Activated naive CD4-positive, alpha-beta T cell treated with anti-CD3 and anti-CD28 coated beads, Interleukin-2, amount 50 U/mL, for 24 hours (primary cell): ENCODE results near the gene CAMK1.

Source experiments
- H3K27ac Mint-ChIP-seq: one replicate; pipeline ENCODE4 v1.8.0; 2021; ENCODE audit warnings: mild to moderate bottlenecking, mixed read lengths
- H3K27me3 Mint-ChIP-seq: one replicate; pipeline ENCODE4 v1.8.0; 2021; ENCODE audit warnings: mixed read lengths
- H3K36me3 Mint-ChIP-seq: one replicate; pipeline ENCODE4 v1.8.0; 2021; ENCODE audit warnings: mixed read lengths
- H3K4me1 Mint-ChIP-seq: one replicate; pipeline ENCODE4 v1.8.0; 2021; ENCODE audit warnings: mixed read lengths
- H3K4me3 Mint-ChIP-seq: one replicate; pipeline ENCODE4 v1.8.0; 2021; ENCODE audit warnings: mild to moderate bottlenecking, mixed read lengths
- H3K9me3 Mint-ChIP-seq: one replicate; pipeline ENCODE4 v1.8.0; 2021; ENCODE audit warnings: mixed read lengths

Gene CAMK1

GRCh38 chr3:9768141-9768775, 1.5 kb downstream of the CAMK1 start:
- H3K9me3 Mint-ChIP-seq: no peaks in the 10 kb centered on the region
- H3K36me3 Mint-ChIP-seq: no peaks in the 10 kb centered on the region
- peak overlapping the region; percentile 71 for H3K4me3 Mint-ChIP-seq
- peak overlapping the region; percentile 17 for H3K27ac Mint-ChIP-seq
- H3K4me1 Mint-ChIP-seq: peaks cover 29% of the 10 kb centered on the region
- no peaks in the 10 kb centered on the region for H3K27me3 Mint-ChIP-seq

DNA sequence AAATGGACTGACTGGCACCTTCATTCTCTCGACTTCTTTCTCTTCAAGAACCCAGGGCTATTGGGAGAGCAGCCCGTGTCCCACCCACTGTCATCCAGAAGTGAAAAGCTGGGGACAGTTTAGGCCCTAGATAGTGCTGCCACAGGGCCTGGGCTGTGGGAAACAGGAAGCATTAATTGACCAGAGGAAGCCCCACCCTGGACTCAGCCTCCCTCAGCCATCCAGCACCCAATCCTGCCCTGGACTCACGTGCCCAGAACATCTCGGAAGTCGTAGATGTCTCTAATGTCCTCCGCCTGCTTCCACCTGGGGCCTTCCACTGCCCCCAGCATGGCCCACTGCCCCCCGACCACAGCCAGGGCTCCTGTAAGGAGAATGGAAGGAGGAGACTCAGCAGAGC, 2.3 kb downstream of the CAMK1 start:
- H3K27ac Mint-ChIP-seq: peak overlapping the region; percentile 46
- H3K4me3 Mint-ChIP-seq: no peak overlapping the region
- H3K27me3 Mint-ChIP-seq: no peaks in the 10 kb centered on the region
- no peaks in the 10 kb centered on the region for H3K36me3 Mint-ChIP-seq
- H3K9me3 Mint-ChIP-seq: no peaks in the 10 kb centered on the region
- H3K4me1 Mint-ChIP-seq: peaks cover 29% of the 10 kb centered on the region

DNA sequence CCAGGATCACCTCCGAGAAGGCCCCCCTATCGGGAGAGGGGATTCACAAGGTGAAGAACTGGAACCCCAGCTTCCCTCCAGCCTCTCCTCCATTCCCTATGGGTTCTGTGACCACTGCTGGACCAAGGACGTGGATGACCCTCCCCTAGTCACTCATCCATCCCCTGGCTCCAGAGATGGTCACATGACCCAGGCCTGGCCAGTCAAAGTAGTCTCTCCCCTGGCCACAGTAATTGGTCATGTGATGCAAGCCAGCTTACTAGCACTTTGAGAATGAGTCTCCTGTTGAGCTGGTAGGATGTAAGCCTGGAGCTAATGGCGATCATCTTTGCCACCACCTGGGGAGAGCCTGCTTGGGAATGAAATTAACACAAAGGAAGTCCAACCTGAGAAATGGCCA, 3.9 kb downstream of the CAMK1 start:
- H3K36me3 Mint-ChIP-seq: peaks cover 2% of the 10 kb centered on the region
- H3K4me1 Mint-ChIP-seq: peaks cover 27% of the 10 kb centered on the region
- H3K27ac Mint-ChIP-seq: no peak overlapping the region
- H3K27me3 Mint-ChIP-seq: no peaks in the 10 kb centered on the region
- H3K9me3 Mint-ChIP-seq: no peaks in the 10 kb centered on the region
- H3K4me3 Mint-ChIP-seq: no peak overlapping the region

DNA sequence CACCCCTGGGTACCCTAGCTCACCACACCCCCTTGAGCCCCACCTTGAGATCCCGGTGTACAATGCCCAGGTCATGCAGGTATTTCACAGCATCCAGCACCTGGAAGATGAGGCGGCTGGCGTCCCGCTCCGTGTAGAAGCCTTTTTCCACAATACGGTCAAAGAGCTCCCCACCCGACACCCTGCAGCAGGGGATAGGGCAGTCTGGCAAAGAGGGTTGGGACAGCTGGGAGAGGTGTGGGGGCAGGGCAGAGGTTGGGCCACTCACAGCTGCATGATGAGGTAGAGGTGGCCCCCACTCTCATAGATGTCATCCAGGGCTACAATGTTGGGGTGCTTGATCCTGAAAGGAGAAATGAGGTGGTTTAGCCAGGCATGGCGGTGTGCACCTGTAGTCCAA, 6.9 kb downstream of the CAMK1 start:
- peaks cover 16% of the 10 kb centered on the region for H3K4me1 Mint-ChIP-seq
- no peaks in the 10 kb centered on the region for H3K27me3 Mint-ChIP-seq
- H3K9me3 Mint-ChIP-seq: no peaks in the 10 kb centered on the region
- H3K36me3 Mint-ChIP-seq: peaks cover 10% of the 10 kb centered on the region
- no peak overlapping the region for H3K4me3 Mint-ChIP-seq
- H3K27ac Mint-ChIP-seq: no peak overlapping the region

- Mint-ChIP-seq H3K9me3 (no peaks in the 10 kb centered on the region), H3K36me3 (peaks cover 12% of the 10 kb centered on the region), H3K4me3 (no peak overlapping the region), H3K27me3 (no peaks in the 10 kb centered on the region), H3K27ac (no peak overlapping the region), H3K4me1 (peaks cover 6% of the 10 kb centered on the region)
These were observed 7.8 kb downstream of the CAMK1 start for GRCh38 chr3:9761919-9762318.

DNA sequence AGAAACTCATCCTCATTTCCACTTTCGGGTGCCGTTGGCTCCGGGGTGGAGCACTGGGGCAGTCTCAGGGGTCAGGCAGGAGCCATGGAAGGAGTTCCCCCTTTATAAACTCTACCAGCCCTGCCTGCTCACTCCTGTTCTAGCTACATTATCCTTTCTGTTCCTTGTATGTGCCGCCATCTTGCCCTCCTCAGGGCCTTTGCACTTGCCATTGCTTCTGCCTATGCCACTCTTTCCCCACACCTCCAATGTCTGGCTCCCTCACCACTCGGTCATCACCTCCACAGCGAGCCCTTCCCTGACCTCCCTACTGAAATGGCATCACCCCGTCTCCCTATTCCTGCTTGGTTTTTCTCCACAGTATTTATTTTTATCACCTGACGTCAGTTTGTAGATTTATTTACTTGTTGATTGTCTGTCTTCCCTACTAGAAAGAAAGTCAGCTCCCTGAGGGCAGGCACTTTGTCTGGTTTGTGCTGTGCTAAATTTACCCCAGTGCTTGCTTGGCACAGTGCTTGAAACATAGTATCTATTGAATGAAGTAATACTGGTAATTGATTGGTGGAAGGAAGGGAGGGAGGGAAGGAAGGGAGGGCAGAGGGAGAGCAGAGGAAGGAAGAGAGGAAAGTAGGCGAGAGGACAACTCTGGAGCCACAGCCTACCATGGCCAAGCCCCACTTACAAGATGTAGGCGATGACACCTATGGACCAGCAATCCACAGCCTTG, 8.8 kb downstream of the CAMK1 start:
- Mint-ChIP-seq H3K27me3 (no peaks in the 10 kb centered on the region), H3K36me3 (peaks cover 18% of the 10 kb centered on the region), H3K4me1 (peaks cover 3% of the 10 kb centered on the region), H3K9me3 (no peaks in the 10 kb centered on the region), H3K4me3 (no peak overlapping the region), H3K27ac (no peak overlapping the region)

DNA sequence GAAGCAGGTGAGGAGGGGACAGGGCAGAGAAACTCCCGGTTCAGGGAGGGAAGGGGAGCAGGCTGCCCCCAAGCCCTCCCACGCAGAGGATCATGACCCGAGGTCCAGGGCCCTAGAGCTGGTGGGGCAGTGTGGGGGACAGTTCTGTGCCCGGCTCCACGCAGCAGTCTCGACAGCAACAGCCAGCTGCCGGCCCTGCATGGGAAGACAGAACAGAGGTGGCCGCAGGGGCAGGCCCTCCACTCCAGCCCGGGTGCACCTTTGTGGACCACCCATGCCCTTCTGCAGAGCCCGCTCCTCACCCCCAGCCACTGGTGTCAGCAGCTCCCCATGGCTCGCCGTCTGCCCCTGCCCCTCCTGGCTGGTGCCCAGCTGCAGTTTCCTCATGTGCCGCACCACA, 12.3 kb downstream of the CAMK1 start:
- peaks cover 12% of the 10 kb centered on the region for H3K4me1 Mint-ChIP-seq
- H3K4me3 Mint-ChIP-seq: no peak overlapping the region
- peaks cover 18% of the 10 kb centered on the region for H3K36me3 Mint-ChIP-seq
- no peaks in the 10 kb centered on the region for H3K9me3 Mint-ChIP-seq
- no peaks in the 10 kb centered on the region for H3K27me3 Mint-ChIP-seq
- H3K27ac Mint-ChIP-seq: peak overlapping the region; percentile 17

DNA sequence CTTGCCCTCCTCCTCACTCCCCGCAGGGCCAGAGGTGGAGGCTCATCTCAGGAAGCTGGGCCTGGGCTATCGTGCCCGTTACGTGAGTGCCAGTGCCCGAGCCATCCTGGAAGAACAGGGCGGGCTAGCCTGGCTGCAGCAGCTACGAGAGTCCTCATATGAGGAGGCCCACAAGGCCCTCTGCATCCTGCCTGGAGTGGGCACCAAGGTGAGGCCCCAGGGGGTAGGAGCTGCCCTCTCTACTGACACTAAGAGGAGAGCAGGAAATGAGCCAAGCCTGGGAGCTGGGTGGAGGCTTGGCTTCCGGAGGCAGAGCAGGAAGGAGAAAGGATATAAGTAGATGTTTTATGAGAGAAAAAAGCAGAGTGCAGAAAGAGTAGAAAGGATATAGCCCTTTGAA, 15.1 kb downstream of the CAMK1 start:
- Mint-ChIP-seq H3K36me3 (peaks cover 16% of the 10 kb centered on the region), H3K4me3 (no peak overlapping the region), H3K4me1 (peaks cover 35% of the 10 kb centered on the region), H3K27ac (no peak overlapping the region), H3K9me3 (no peaks in the 10 kb centered on the region), H3K27me3 (no peaks in the 10 kb centered on the region)

DNA sequence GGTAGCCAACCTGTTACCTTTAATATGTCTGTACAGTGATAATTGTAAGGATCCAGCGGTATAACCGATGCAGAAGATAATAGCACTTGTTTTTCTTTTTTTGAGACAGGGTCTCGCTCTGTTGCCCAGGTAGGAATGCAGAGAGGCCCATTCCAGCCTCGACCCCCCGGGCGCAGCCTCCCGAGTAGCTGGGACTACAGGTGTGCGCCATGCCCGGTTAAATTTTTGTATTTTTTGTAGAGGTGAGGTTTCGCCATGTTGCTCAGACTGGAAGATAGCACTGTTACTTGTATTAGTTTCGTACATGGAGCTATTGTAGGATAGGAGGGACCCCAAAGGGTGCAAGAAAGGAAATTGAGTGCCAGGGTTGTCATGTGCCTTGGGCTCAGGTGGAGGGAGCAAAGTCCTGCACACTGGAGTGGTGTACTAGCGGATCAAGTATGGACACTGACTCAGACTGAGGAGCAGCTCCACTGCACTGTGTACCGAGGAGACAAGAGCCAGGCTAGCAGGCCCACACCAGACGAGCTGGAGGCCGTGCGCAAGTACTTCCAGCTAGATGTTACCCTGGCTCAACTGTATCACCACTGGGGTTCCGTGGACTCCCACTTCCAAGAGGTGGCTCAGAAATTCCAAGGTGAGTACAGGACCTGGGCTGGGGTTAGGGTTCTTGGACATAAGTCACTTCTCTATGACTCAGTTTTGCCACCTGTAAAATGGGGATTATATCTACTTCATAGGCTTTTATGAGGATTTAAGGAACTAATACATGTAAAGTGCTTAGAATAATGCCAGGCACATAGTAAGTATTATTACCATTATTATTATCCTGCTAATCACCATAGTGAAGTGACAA, 19.0 kb downstream of the CAMK1 start:
- H3K9me3 Mint-ChIP-seq: no peaks in the 10 kb centered on the region
- peaks cover 49% of the 10 kb centered on the region for H3K4me1 Mint-ChIP-seq
- H3K36me3 Mint-ChIP-seq: peaks cover 5% of the 10 kb centered on the region

GRCh38 chr3:9749645-9750555, 19.8 kb downstream of the CAMK1 start, which contains the start of gene OGG1:
TSS of gene OGG1 (plus strand) at chr3:9749952. CDS start at chr3:9750287, 335 bp downstream.
- peaks cover 5% of the 10 kb centered on the region for H3K36me3 Mint-ChIP-seq
- peaks cover 47% of the 10 kb centered on the region for H3K4me1 Mint-ChIP-seq
- H3K9me3 Mint-ChIP-seq: no peaks in the 10 kb centered on the region
- peak within 1 kb of the TSS; percentile 90 for H3K27ac Mint-ChIP-seq
- no peaks in the 10 kb centered on the region for H3K27me3 Mint-ChIP-seq
- peak within 1 kb of the TSS; percentile 95 for H3K4me3 Mint-ChIP-seq

More for the DNA sequence above, 19.0 kb downstream of the CAMK1 start:
- Mint-ChIP-seq H3K27ac (peak overlapping the region; percentile 88), H3K27me3 (no peaks in the 10 kb centered on the region), H3K4me3 (peak overlapping the region; percentile 95)

DNA sequence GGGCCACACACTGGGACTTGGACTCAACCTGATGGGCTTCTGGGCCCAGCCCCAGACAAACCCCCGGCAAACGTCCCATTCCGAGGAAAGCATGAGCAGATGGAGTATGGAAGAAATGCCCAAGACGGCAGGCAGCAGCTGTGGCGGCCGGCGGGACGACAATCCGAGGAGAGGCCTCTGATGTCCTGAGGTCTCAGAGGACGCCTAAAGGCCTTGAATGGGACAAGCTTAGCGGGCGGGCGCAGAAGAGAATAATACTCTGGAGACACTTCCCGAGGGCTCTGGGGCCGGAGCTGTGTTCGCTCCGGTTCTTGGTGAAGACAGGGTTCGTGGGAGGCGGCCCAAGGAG, 20.5 kb downstream of the CAMK1 start:
- Mint-ChIP-seq H3K36me3 (peaks cover 5% of the 10 kb centered on the region), H3K27ac (peak overlapping the region; percentile 90), H3K9me3 (no peaks in the 10 kb centered on the region), H3K4me3 (peak overlapping the region; percentile 95), H3K27me3 (no peaks in the 10 kb centered on the region), H3K4me1 (peaks cover 43% of the 10 kb centered on the region)

GRCh38 chr3:9748031-9748430, 21.7 kb downstream of the CAMK1 start:
- Mint-ChIP-seq H3K27me3 (no peaks in the 10 kb centered on the region), H3K4me1 (peaks cover 40% of the 10 kb centered on the region), H3K9me3 (no peaks in the 10 kb centered on the region), H3K36me3 (peaks cover 5% of the 10 kb centered on the region), H3K4me3 (no peak overlapping the region), H3K27ac (no peak overlapping the region)

DNA sequence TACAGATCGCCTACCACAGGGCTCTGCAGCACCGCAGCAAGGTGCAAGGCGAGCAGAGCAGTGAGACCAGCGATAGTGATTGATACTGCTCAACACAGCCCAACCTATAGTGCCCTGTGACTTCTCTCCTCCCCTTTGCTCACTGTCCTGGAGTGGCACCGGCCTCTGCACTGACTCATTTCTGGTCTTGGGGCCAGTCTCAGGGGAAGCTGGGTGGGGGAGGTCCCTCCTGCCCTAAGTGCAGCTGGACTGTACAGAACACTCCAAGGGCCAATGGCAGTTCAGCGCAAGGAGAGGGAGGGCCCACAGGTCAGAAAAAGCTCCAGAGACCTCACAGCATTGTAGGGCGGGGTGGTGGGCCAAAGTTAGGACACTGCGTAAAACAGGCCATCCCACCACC, 22.5 kb downstream of the CAMK1 start:
- H3K4me1 Mint-ChIP-seq: peaks cover 39% of the 10 kb centered on the region
- H3K9me3 Mint-ChIP-seq: no peaks in the 10 kb centered on the region
- H3K36me3 Mint-ChIP-seq: peaks cover 5% of the 10 kb centered on the region
- H3K27me3 Mint-ChIP-seq: no peaks in the 10 kb centered on the region
- H3K4me3 Mint-ChIP-seq: no peak overlapping the region
- H3K27ac Mint-ChIP-seq: no peak overlapping the region

DNA sequence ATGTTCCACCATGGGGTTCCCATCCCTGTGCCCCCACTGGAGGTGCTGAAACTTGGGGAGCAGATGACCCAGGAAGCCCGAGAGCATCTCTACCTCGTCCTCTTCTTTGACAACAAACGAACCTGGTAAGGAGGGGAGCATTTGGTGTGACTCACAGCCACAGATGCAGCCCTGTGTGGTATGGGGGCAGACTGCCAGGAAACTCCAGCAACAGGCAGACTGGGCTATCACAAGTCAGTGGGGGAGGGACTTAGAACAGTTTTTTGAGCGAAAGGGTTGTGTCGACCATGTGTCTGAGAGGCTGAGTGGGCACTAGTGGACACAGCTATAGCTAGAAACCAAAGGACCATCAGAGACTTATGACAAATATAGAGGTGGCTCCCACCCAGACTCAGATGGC, 23.4 kb downstream of the CAMK1 start:
- Mint-ChIP-seq H3K4me3 (no peak overlapping the region), H3K27me3 (no peaks in the 10 kb centered on the region), H3K4me1 (peaks cover 30% of the 10 kb centered on the region), H3K27ac (peak overlapping the region; percentile 46), H3K9me3 (no peaks in the 10 kb centered on the region), H3K36me3 (peaks cover 3% of the 10 kb centered on the region)

- peaks cover 22% of the 10 kb centered on the region for H3K4me1 Mint-ChIP-seq
- peaks cover 3% of the 10 kb centered on the region for H3K36me3 Mint-ChIP-seq
- no peak overlapping the region for H3K27ac Mint-ChIP-seq
- no peak overlapping the region for H3K4me3 Mint-ChIP-seq
- no peaks in the 10 kb centered on the region for H3K9me3 Mint-ChIP-seq
- no peaks in the 10 kb centered on the region for H3K27me3 Mint-ChIP-seq
These were observed 24.2 kb downstream of the CAMK1 start for GRCh38 chr3:9745521-9745920.
